ENCODE data around the gene ZEB2. TPM values are rescaled to one million over a fixed set of nuclear protein-coding genes. Genes with fewer than 3 reads are reported as not detected.

Gene ZEB2
- polyA plus RNA-seq, 1 donor from 2014 or later = 2.2 TPM

- Histone ChIP-seq H3K4me3 (ENCODE audit: low read length) (no peak overlapping the region), H4K20me1 (ENCODE audit: insufficient read depth) (no peaks in the 10 kb centered on the region), H3K4me2 (ENCODE audit: low read length) (no peak overlapping the region), H3K36me3 (ENCODE audit: insufficient read depth, low read length) (no peaks in the 10 kb centered on the region), H3K9ac (ENCODE audit: low read length) (no peak overlapping the region), H3F3A (ENCODE audit: insufficient read depth, low read length, poor library complexity, severe bottlenecking) (no peaks in the 10 kb centered on the region), H3K79me2 (replicated peaks; ENCODE audit: insufficient read depth, low read length) (peaks cover 86% of the 10 kb centered on the region), H3K9me2 (ENCODE audit: insufficient read depth, low read length) (no peaks in the 10 kb centered on the region), H2AFZ (ENCODE audit: low read depth, low read length) (no peak overlapping the region), H3K27me3 (ENCODE audit: insufficient read depth, low read depth, low read length) (peaks cover 46% of the 10 kb centered on the region), H3K27ac (ENCODE audit: low read length) (no peak overlapping the region), H3K9me3 (ENCODE audit: low read length) (no peaks in the 10 kb centered on the region)
- TF ChIP-seq POLR2AphosphoS5 (IDR thresholded peaks at IDR 0.05) (no peak), RAD21 (conservative IDR thresholded peaks at IDR 0.05) (no peak), EP300 (conservative IDR thresholded peaks at IDR 0.05; ENCODE audit: poor library complexity, severe bottlenecking) (no peak), TAF1 (IDR thresholded peaks at IDR 0.05; ENCODE audit: low read depth) (no peak), CTCF (IDR thresholded peaks at IDR 0.05; ENCODE audit: poor library complexity, severe bottlenecking) (no peak), MXI1 (conservative IDR thresholded peaks at IDR 0.05; ENCODE audit: poor library complexity, severe bottlenecking) (no peak), REST (IDR thresholded peaks at IDR 0.05; ENCODE audit: borderline replicate concordance) (no peak), SMC3 (conservative IDR thresholded peaks at IDR 0.05; ENCODE audit: poor library complexity) (no peak), EZH2 (IDR thresholded peaks at IDR 0.05; ENCODE audit: borderline replicate concordance, insufficient read depth, low read length, poor library complexity, severe bottlenecking) (no peak)
Observed at GRCh38 chr2:144513388-144514101, 6.4 kb downstream of the ZEB2 start.

GRCh38 chr2:144512891-144513351 is 7.0 kb downstream of the ZEB2 start:
- TF ChIP-seq POLR2AphosphoS5 (IDR thresholded peaks at IDR 0.05) (no peak), EP300 (conservative IDR thresholded peaks at IDR 0.05; ENCODE audit: poor library complexity, severe bottlenecking) (no peak), REST (IDR thresholded peaks at IDR 0.05; ENCODE audit: borderline replicate concordance) (no peak), EZH2 (IDR thresholded peaks at IDR 0.05; ENCODE audit: borderline replicate concordance, insufficient read depth, low read length, poor library complexity, severe bottlenecking) (no peak)
- Histone ChIP-seq H3K27me3 (ENCODE audit: insufficient read depth, low read depth, low read length) (peaks cover 39% of the 10 kb centered on the region), H3K4me3 (ENCODE audit: low read length) (no peak overlapping the region), H3K36me3 (ENCODE audit: insufficient read depth, low read length) (no peaks in the 10 kb centered on the region), H3K27ac (ENCODE audit: low read length) (no peak overlapping the region), H3K79me2 (replicated peaks; ENCODE audit: insufficient read depth, low read length) (peaks cover 81% of the 10 kb centered on the region), H4K20me1 (ENCODE audit: insufficient read depth) (no peaks in the 10 kb centered on the region), H3F3A (ENCODE audit: insufficient read depth, low read length, poor library complexity, severe bottlenecking) (no peaks in the 10 kb centered on the region), H2AFZ (ENCODE audit: low read depth, low read length) (no peak overlapping the region), H3K9ac (ENCODE audit: low read length) (no peak overlapping the region), H3K9me2 (ENCODE audit: insufficient read depth, low read length) (no peaks in the 10 kb centered on the region), H3K9me3 (ENCODE audit: low read length) (no peaks in the 10 kb centered on the region), H3K4me2 (ENCODE audit: low read length) (no peak overlapping the region)
